NCI-H1417 (cell line): ENCODE results near the gene SYNE2.

Source experiments
- DNase-seq, 3 experiments: peaks; one replicate each; lab custom pipeline; 2025; lab: John Stamatoyannopoulos, UW

SYNE2 gene

DNA sequence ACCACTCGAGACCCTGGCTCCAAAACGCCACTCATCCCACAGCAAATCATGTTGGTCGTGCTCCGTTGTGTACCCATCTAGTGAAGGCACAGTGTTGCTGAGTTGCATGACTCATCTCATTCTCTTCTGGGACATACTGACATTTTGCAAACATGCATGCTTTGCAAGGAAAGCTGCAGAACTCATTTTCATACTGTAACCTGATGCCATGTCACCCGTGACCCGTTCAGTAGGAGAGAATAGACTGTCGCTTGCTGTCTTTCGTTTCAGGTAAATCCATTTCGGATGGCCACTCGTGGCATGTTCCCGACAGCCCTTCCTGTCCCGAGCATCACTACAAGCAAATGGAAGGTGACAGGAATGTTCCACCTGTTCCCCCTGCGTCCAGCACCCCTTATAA is 363.2 kb downstream of the SYNE2 start:
- DNase-seq = no peak

DNA sequence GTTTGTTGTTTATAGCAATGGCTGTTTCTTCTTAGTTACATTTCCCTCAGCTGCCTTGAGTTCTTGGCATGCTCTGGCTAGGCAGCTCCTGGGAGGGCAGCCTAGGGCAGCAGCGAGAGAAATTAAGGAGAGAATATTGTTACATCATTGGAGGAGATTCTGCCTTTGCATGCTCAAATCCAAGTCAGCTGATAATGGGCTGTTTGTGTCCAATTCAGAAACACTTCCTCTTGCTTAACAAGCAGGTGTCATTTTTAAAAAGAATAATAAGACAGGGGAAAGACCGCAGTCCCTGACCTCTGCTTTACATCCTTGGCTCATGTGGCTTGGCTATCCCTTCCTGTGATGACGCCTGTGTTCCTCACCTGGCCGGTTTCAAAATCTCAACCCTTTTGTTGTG is 364.5 kb downstream of the SYNE2 start:
- no peak for DNase-seq

DNA sequence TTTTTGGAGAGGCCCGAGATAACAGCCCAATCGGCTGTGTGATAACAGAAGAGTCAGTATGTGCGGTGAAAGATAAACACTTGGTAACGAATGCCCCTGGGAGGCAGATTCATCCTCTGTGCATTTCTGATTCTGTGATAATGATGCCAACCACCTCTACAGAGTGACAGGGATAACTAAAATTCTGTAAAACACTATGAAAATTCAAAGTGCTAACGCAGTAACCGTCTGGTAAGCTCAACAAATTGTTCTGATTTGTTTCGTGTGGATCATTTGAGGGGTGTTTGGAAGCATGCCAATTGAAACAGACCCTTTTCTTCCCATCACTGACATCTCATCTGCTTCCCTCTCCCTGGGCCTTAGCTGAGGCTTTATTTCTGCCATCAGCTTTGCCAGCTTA is 365.0 kb downstream of the SYNE2 start:
- no peak for DNase-seq

DNA sequence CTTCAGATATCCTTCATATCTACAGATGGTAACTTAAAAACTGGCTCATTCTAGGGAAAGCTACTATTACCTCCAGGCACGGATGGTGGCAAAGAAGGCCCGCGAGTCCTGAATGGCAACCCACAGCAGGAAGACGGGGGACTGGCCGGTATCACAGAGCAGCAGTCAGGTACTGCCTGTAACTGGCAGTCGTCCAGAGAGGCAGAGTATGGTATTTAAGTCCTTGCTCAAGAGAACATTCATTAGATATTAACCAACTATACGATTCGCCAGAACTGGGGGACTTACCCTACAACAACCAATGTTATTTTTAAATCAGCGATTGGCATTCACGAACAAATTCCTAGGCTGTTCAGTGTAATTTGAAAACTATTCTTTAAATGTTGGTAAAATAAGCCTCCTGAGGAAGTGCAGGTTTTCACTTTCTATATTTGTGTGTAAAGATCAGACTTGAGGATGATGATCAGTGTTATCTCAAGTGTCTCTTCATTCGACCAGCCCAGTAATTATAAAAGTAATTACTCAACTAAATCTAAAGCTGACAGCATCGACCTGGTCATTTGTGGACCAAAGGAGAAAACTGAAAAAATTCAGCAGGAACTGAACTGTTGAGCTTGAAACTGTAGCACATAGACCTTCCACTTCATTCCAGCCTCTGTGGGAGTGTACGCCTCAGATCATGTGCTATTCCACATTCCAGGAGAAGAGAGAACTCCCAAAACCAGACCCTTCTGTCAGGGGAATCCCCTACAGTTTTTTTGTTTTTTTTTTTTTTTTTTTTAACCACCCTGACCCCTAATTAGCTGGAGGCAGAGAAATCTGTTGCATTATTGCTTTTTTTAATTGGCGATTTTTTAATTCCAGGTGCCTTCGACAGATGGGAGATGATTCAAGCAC is 365.8 kb downstream of the SYNE2 start:
- no peak for DNase-seq

- no peak for DNase-seq
These were observed 367.3 kb downstream of the SYNE2 start for GRCh38 chr14:64220056-64220455.

GRCh38 chr14:64220466-64220865 is 367.7 kb downstream of the SYNE2 start:
- DNase-seq = no peak

GRCh38 chr14:64221391-64222003 is 368.7 kb downstream of the SYNE2 start:
- no peak for DNase-seq

GRCh38 chr14:64225151-64225757 is 372.4 kb downstream of the SYNE2 start:
- DNase-seq = no peak

DNA sequence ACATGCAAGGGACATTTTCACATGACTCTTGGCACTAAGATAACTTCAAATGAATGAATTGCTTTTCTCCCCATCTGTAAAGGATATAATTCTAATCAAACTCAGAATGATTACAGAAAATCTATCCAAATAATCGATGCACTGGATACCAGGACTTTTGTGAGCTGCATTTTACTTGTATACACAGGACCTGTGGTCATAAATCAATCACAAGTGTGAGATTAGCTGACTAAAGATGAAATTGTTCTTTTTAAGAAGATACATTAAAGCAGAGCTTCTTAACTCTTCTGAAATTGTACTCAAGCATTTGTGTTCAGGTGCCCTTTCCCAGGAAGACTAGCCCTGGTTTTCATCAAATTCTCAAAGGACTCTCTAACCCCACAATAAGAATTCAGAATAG is 375.1 kb downstream of the SYNE2 start:
- no peak for DNase-seq

DNA sequence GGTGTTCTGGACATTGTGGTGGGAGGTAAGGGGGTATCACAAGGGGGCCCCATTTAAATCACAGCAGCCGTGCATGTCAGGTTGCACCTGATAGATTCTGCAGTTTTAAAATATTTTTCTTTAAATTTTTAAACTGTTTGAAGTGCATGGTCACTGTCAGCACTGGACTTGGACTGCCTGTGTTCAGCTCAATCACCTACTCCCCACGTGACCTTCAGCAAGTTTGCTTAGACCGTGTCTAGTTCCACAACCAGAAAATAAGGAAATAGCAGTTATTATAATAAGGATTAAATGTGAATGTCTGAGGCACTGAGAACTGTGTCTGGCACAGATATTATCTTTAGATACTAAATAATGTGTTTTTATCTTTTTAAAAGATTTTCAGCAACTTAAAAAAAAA is 376.7 kb downstream of the SYNE2 start:
- no peak for DNase-seq

DNA sequence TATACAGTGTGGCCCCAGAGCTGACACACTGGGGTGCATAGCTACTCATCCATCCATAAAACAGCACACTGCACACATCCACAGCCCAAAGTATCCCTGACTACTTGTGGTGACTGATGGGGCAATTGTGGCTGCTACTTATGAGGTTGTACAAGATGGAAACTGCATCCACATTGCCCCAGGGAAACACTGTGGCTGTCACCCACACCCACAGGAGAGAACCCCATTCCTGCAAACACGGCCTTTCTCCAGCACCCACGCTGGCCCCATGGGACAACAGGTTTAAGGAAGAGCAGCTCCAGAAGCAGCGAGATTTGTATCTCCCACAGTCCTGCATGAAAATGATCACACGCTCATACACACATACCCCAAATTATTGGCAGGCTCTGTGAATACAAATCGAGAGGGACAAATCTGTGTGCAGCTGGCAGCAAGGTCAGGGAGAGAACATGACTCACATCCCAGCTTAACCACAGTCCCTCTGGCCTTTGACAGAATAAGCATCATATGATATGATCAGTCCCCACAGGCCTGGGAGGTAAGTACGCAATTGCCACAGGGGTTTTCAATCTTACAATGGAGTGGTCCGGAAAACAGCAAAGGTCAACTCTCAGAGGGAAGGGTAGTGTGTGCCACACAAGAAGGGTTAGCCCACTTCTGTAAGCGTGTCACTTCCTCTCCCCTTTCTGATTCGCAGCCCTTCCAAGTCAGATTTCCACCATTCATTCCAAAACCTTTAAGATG is 379.5 kb downstream of the SYNE2 start:
- DNase-seq = no peak

GRCh38 chr14:64232944-64233343 is 380.1 kb downstream of the SYNE2 start:
- DNase-seq = no peak

DNA sequence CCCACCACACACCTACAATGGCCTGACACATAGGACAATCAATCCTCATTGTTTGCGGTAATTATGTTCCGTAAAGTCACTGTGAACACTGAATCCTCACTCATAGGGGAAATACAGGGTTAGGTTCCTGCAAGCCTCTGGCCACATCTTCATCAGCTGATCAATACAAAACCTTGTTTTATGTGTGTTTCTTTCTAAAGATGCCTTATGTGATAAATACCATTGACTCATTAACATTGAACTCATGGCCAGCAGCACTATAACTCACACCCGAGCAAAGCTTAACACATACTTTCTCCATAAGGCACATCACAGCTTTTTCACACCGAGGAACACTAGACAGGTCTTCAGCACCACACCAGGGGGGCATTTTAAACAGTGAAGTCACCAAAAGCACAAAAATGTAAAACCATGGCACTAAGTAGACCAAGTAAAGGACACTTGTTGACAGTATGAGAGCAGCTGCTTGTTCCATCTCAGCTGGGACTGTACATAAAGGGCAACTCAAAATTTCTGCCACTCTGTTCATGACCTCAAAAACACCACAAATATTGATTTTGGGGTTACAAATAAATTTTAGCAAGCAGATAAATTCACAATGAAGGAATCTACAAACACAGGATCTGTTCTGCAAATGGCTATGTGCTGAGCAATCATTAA is 380.9 kb downstream of the SYNE2 start:
- DNase-seq = no peak

- peak in 1 of 3 experiments; percentile 69 for DNase-seq
These were observed 382.3 kb downstream of the SYNE2 start for GRCh38 chr14:64234877-64235651.

GRCh38 chr14:64235652-64236640 is 383.1 kb downstream of the SYNE2 start:
- peak in 1 of 3 experiments; percentile 52 for DNase-seq

GRCh38 chr14:64238049-64238448 is 385.2 kb downstream of the SYNE2 start:
- DNase-seq = no peak

DNA sequence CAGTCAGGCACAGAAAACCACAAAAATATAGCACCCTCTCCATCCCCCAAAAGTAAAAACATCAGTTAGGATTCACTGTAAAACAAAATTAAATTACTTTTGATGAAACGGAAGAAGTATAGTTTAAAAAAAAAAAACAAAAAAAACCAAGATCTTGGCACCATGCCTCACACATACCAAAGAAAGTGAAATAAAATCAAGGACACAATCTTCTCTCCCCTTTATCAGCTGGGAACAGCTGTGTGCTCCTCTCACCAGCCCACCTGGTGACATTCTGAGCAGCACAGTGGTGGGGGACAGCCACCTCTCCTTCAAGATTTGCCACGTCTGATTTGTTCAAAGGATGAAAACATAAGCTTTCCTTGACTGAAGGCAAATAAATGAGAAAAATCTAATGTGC is 385.8 kb downstream of the SYNE2 start:
- DNase-seq = no peak

- DNase-seq = no peak
These were observed 391.5 kb downstream of the SYNE2 start for GRCh38 chr14:64244279-64244678.

DNA sequence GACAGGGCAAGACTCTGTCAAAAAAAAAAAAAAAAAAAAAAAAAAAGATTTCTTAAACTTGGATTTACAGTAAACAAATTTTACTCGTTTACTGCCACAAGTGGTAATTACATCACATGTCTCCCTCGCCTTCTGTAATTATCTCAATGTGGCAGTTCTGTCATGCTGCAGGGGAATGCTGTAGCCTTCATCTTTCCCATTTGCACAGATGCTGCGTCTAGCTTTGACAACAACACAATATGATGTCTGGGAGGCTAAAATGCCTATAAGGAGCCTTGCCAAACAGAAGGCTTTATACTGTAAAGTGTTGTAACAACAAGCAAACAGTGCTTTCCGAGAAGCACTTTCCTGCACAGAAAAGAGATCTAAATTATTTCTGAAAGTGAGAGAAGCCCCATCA is 392.7 kb downstream of the SYNE2 start:
- DNase-seq = no peak

GRCh38 chr14:64246688-64247087 is 393.9 kb downstream of the SYNE2 start:
- DNase-seq = no peak
